B cell (primary cell): Measurements from ENCODE around the gene AZU1.

Experiments
- CTCF ChIP-seq: fragments of 200-600 bp; IDR thresholded peaks from one replicate; pipeline ENCODE4 v1.8.0; 2022; ENCODE audit warnings: antibody characterized with exemption, mild to moderate bottlenecking
- EZH2 ChIP-seq: IDR thresholded peaks from 2 replicates; pipeline ENCODE4 v1.6.1; 2012; ENCODE audit warnings: borderline replicate concordance, low read depth, mild to moderate bottlenecking, moderate library complexity, low read length; ENCODE audit not compliant: insufficient read depth, poor library complexity, severe bottlenecking

- TF ChIP-seq CTCF (no peak), EZH2 (no peak)
Observed at GRCh38 chr19:829129-829758, 1.6 kb downstream of the AZU1 start.
